Neural progenitor cell (in vitro differentiated cells): ENCODE results near the gene CDC5L. TPM values are rescaled to one million over a fixed set of nuclear protein-coding genes. Genes with fewer than 3 reads are reported as not detected.

ENCODE experiments used
- DNase-seq: peaks from one replicate; pipeline ENCODE4 v3.0.0-alpha.2; 2016; ENCODE audit warnings: low spot score
- H2AFZ ChIP-seq: fragments of 200-600 bp; sonication (generic); replicated peaks from 2 replicates; pipeline ENCODE4 v1.6.1; 2016; ENCODE audit warnings: antibody characterized with exemption
- H3F3A ChIP-seq: fragments of 200-600 bp; sonication (generic); 2 replicates; pipeline ENCODE4 v1.6.1; 2016; ENCODE audit warnings: antibody characterized with exemption, low read depth
- H3K27ac ChIP-seq: fragments of 200-600 bp; sonication (generic); 2 replicates; pipeline ENCODE4 v1.5.1; 2016; ENCODE audit warnings: mild to moderate bottlenecking
- H3K27me3 ChIP-seq: fragments of 200-600 bp; sonication (generic); 2 replicates; pipeline ENCODE4 v1.6.1; 2016; ENCODE audit warnings: mild to moderate bottlenecking, moderate library complexity
- H3K36me3 ChIP-seq: fragments of 200-600 bp; sonication (generic); 2 replicates; pipeline ENCODE4 v1.5.1; 2016
- H3K4me1 ChIP-seq: fragments of 200-600 bp; sonication (generic); 2 replicates; pipeline ENCODE4 v1.6.1; 2016; ENCODE audit warnings: mixed run types
- H3K4me2 ChIP-seq: fragments of 200-600 bp; sonication (generic); 2 replicates; pipeline ENCODE4 v1.6.1; 2016
- H3K4me3 ChIP-seq: fragments of 200-600 bp; sonication (generic); 2 replicates; pipeline ENCODE4 v1.5.1; 2016
- H3K79me2 ChIP-seq: fragments of 200-600 bp; sonication (generic); 2 replicates; pipeline ENCODE4 v1.6.1; 2016; ENCODE audit warnings: low read depth
- H3K9ac ChIP-seq: fragments of 200-600 bp; sonication (generic); 2 replicates; pipeline ENCODE4 v1.6.1; 2016
- H3K9me3 ChIP-seq: fragments of 200-600 bp; sonication (generic); 2 replicates; pipeline ENCODE4 v1.5.1; 2016; ENCODE audit warnings: low read depth
- H4K20me1 ChIP-seq: fragments of 200-600 bp; sonication (generic); 2 replicates; pipeline ENCODE4 v1.6.1; 2016; ENCODE audit warnings: low read depth
- H3K27ac Mint-ChIP-seq: 3 replicates; pipeline ENCODE4 v1.8.0; 2021; ENCODE audit warnings: mixed read lengths
- H3K27me3 Mint-ChIP-seq: 2 replicates; pipeline ENCODE4 v1.8.0; 2022; ENCODE audit warnings: low read depth, mild to moderate bottlenecking, inconsistent platforms, moderate library complexity, mixed read lengths; ENCODE audit not compliant: insufficient read depth
- H3K36me3 Mint-ChIP-seq: 3 replicates; pipeline ENCODE4 v1.8.0; 2021; ENCODE audit warnings: mixed read lengths
- H3K4me1 Mint-ChIP-seq: 3 replicates; pipeline ENCODE4 v1.8.0; 2021; ENCODE audit warnings: mixed read lengths
- H3K4me3 Mint-ChIP-seq: 3 replicates; pipeline ENCODE4 v1.8.0; 2021; ENCODE audit warnings: mild to moderate bottlenecking, moderate library complexity, mixed read lengths
- H3K9me3 Mint-ChIP-seq: 3 replicates; pipeline ENCODE4 v1.8.0; 2020; ENCODE audit warnings: mixed read lengths
- EZH2 ChIP-seq: fragments of 200-600 bp; sonication (generic); IDR thresholded peaks from 2 replicates; pipeline ENCODE4 v1.6.1; 2017; ENCODE audit warnings: antibody characterized with exemption, mild to moderate bottlenecking, moderate library complexity
- EZH2phosphoT487 ChIP-seq: fragments of 200-600 bp; sonication (generic); IDR thresholded peaks from 2 replicates; pipeline ENCODE4 v1.6.1; 2017; ENCODE audit warnings: antibody characterized with exemption
- total RNA-seq: library from RNA; depleted of rRNA; stranded (reverse); fragments of >200 nt; gene quantifications from 2 replicates; pipeline ENCODE4 v1.2.3, GENCODE V29; 2015; ENCODE audit warnings: low replicate concordance
- TF ChIP-seq, protein P1 (sequence below): fragments of 200-600 bp; sonication (generic); IDR thresholded peaks from 2 replicates; pipeline ENCODE4 v1.5.1; 2017; ENCODE audit warnings: antibody characterized with exemption, mild to moderate bottlenecking

Gene CDC5L
- total RNA-seq, 1 donor from 2014 or later = 53.6 TPM

DNA sequence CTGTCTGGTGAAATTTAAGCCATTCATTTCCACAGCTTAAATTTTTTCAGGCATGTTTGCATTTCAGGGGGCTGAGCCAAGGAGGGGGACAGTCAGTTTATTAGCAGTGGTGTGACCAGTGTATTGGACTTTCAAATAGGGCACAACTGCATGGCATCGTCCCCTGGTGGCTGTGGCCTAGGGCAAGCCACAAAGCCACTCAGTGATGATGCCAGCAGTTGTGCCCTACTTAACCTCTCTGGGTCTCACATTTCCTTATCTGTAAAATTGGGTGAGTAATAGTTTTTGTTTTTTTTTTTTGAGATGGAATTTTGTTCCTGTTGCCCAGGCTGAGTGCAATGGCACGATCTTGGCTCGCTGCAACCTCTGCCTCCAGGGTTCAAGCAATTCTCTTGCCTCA, 48.0 kb downstream of the CDC5L start:
- H3K4me2 ChIP-seq = no peak overlapping the region
- no peak overlapping the region for H3K9ac ChIP-seq
- no peak overlapping the region for H3K27ac ChIP-seq
- no peaks in the 10 kb centered on the region for H3K27me3 ChIP-seq
- peaks cover 54% of the 10 kb centered on the region for H3K79me2 ChIP-seq
- no peak overlapping the region for H3K4me3 Mint-ChIP-seq
- H3K27me3 Mint-ChIP-seq = no peaks in the 10 kb centered on the region
- H2AFZ ChIP-seq = no peak overlapping the region
- no peak for DNase-seq
- no peaks in the 10 kb centered on the region for H3K9me3 ChIP-seq
- no peak overlapping the region for H3K27ac Mint-ChIP-seq
- TF ChIP-seq EZH2 (no peak), EZH2phosphoT487 (no peak)
- TF ChIP-seq, protein P1, sequence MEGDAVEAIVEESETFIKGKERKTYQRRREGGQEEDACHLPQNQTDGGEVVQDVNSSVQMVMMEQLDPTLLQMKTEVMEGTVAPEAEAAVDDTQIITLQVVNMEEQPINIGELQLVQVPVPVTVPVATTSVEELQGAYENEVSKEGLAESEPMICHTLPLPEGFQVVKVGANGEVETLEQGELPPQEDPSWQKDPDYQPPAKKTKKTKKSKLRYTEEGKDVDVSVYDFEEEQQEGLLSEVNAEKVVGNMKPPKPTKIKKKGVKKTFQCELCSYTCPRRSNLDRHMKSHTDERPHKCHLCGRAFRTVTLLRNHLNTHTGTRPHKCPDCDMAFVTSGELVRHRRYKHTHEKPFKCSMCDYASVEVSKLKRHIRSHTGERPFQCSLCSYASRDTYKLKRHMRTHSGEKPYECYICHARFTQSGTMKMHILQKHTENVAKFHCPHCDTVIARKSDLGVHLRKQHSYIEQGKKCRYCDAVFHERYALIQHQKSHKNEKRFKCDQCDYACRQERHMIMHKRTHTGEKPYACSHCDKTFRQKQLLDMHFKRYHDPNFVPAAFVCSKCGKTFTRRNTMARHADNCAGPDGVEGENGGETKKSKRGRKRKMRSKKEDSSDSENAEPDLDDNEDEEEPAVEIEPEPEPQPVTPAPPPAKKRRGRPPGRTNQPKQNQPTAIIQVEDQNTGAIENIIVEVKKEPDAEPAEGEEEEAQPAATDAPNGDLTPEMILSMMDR = no peak
- no peaks in the 10 kb centered on the region for H3K9me3 Mint-ChIP-seq
- no peaks in the 10 kb centered on the region for H3K4me1 ChIP-seq
- H3K4me1 Mint-ChIP-seq = no peaks in the 10 kb centered on the region
- no peak overlapping the region for H3K4me3 ChIP-seq
- peaks cover 1% of the 10 kb centered on the region for H3F3A ChIP-seq
- peaks cover 16% of the 10 kb centered on the region for H4K20me1 ChIP-seq
- peaks cover 29% of the 10 kb centered on the region for H3K36me3 Mint-ChIP-seq
- H3K36me3 ChIP-seq = peaks cover 22% of the 10 kb centered on the region

DNA sequence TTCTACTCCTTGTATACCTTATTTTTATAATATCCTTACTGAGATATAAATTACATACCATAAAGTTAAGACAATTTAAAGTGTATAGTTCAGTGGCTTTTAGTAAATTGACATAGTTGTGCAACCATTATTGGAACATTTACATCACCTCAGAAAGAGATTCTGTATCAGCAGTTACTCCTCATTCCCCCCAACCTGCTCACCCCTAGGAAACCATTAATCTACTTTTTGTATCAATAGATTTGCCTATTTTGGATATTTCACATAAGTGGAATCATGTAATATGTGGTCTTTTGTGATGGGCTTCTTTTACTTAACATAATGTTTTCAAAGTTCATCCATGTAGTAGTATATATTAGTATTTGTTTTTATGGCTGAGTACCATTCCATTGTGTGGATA, 51.3 kb downstream of the CDC5L start:
- Histone ChIP-seq H3F3A (no peaks in the 10 kb centered on the region), H3K36me3 (peaks cover 13% of the 10 kb centered on the region), H3K27me3 (no peaks in the 10 kb centered on the region), H3K79me2 (peaks cover 65% of the 10 kb centered on the region), H3K9ac (no peak overlapping the region), H3K27ac (no peak overlapping the region), H3K4me1 (no peaks in the 10 kb centered on the region), H3K4me3 (no peak overlapping the region), H4K20me1 (peaks cover 8% of the 10 kb centered on the region), H3K4me2 (no peak overlapping the region), H2AFZ (no peak overlapping the region), H3K9me3 (peaks cover 11% of the 10 kb centered on the region)
- peaks cover 49% of the 10 kb centered on the region for H3K36me3 Mint-ChIP-seq
- no peaks in the 10 kb centered on the region for H3K27me3 Mint-ChIP-seq
- H3K27ac Mint-ChIP-seq = no peak overlapping the region
- DNase-seq = no peak
- no peak overlapping the region for H3K4me3 Mint-ChIP-seq
- H3K9me3 Mint-ChIP-seq = peaks cover 20% of the 10 kb centered on the region
- H3K4me1 Mint-ChIP-seq = no peaks in the 10 kb centered on the region
- TF ChIP-seq EZH2 (no peak), EZH2phosphoT487 (no peak)
- TF ChIP-seq, protein P1 = no peak

DNA sequence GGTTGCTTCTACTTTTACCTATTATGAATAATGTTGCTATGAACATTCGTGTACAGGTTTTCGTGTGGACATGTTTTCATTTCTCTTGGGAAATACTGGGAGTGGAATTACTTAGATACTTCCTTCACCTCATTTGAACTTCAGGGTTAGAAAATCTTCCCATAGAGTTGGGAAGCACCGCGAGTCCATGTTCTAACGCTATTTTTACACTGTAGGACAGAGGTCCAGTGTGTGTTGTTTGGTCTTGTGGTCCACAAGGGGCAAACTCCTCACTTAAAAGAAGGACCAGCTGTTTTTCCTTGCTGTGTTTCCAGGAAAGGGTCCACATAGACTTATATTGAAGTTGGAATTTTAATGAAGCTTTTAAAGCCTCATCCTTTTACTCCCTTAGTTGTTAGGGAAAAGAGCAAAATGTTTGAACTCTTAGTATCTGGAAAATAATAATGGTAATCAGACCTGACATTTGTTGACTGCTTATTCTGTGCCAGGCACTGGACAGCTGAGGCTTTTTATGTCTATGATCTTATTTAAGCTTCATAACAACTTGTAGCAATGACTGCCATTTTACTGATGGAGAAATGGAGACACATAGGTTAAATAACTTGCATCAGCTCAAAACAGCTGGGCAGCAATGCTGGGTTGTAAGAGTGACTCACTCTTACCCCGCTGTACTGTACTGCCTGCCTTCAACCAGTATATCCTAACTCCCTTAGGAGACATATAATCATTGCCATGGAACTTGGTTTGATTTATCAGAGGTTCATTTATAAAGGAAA, 52.0 kb downstream of the CDC5L start:
- Histone ChIP-seq H3K36me3 (peaks cover 13% of the 10 kb centered on the region), H3K9ac (no peak overlapping the region), H3K4me3 (no peak overlapping the region), H2AFZ (no peak overlapping the region), H3K27me3 (no peaks in the 10 kb centered on the region), H3K27ac (no peak overlapping the region), H3K79me2 (peaks cover 59% of the 10 kb centered on the region), H3K9me3 (peaks cover 11% of the 10 kb centered on the region), H4K20me1 (peaks cover 8% of the 10 kb centered on the region), H3K4me1 (no peaks in the 10 kb centered on the region), H3F3A (no peaks in the 10 kb centered on the region), H3K4me2 (no peak overlapping the region)
- Mint-ChIP-seq H3K27ac (no peak overlapping the region), H3K9me3 (peaks cover 20% of the 10 kb centered on the region), H3K27me3 (no peaks in the 10 kb centered on the region), H3K4me3 (no peak overlapping the region), H3K36me3 (peaks cover 54% of the 10 kb centered on the region), H3K4me1 (no peaks in the 10 kb centered on the region)
- TF ChIP-seq EZH2 (no peak), EZH2phosphoT487 (no peak)
- TF ChIP-seq, protein P1 = no peak
- DNase-seq = no peak
